Gastrocnemius medialis (tissue), 4 donors: ENCODE data around the gene C4A. TPM values are rescaled to one million over a fixed set of nuclear protein-coding genes. Genes with fewer than 3 reads are reported as not detected.
"Not testable (repeated sequence)": the region's sequence is repeated elsewhere in the genome, so short reads cannot be mapped to it uniquely, and the experiment has no call there.

Experiments used
- ATAC-seq, 2 donors: fragments of 150-250 bp; one replicate each; pipeline ENCODE4 v1.9.1; 2016
- DNase-seq, 2 donors: peaks; one replicate each; pipeline ENCODE4 v3.0.0-alpha.2; 2019
- H3K27ac ChIP-seq, 4 donors: fragments of 200-600 bp; sonication (generic); 1 replicate in 1 of 4; 2 replicates in 3 of 4; pipeline ENCODE4 v1.5.1; 2016 to 2018; ENCODE audit warnings: mild to moderate bottlenecking in 2 of 4, moderate library complexity in 1 of 4
- H3K27me3 ChIP-seq, 3 donors: fragments of 200-600 bp; sonication (generic) in 2 of 3; 1 replicate in 1 of 3; 2 replicates in 2 of 3; pipeline versions ENCODE4 v1.5.1 to v1.6.0; 2016 to 2019; ENCODE audit warnings: mild to moderate bottlenecking in 1 of 3, moderate library complexity in 1 of 3
- H3K36me3 ChIP-seq, 2 donors: fragments of 200-600 bp; sonication (generic) in 1 of 2; one replicate each; pipeline ENCODE4 v1.5.1; 2017 to 2018
- H3K4me1 ChIP-seq, 2 donors: fragments of 200-600 bp; sonication (generic) in 1 of 2; one replicate each; pipeline ENCODE4 v1.5.1; 2016 to 2017; ENCODE audit warnings: mild to moderate bottlenecking in 2 of 2
- H3K4me3 ChIP-seq, 4 donors: fragments of 200-600 bp; sonication (generic) in 3 of 4; 1 replicate in 1 of 4; 2 replicates in 3 of 4; pipeline ENCODE4 v1.5.1; 2016 to 2019; ENCODE audit warnings: mild to moderate bottlenecking in 2 of 4
- H3K9me3 ChIP-seq, 3 donors: fragments of 200-600 bp; sonication (generic) in 2 of 3; 1 replicate in 1 of 3; 2 replicates in 2 of 3; pipeline ENCODE4 v1.5.1; 2016 to 2019
- in situ Hi-C, 4 donors: fragments of 200-750 bp; cut with MboI; loops; one replicate each; pipeline versions ENCODE4 v1.15.0 to v1.8.0; 2017; ENCODE audit warnings: low sequenced_read_pairs in 4 of 4
- intact Hi-C: fragments of 100-400 bp; cut with DNase I; formaldehyde crosslinking; loops from one replicate; pipeline ENCODE4 v1.15.1; 2023; ENCODE audit warnings: low total_unique reads
- total RNA-seq, 4 donors: library from RNA; depleted of rRNA; stranded (reverse); fragments of >200 nt; gene quantifications; one replicate each; pipeline versions ENCODE4 v1.1.0 to v1.2.3, GENCODE V29; 2016

The C4A gene
- total RNA-seq, 4 donors from 2014 or later: 4.3 to 7.8 (median 6.2) TPM

DNA sequence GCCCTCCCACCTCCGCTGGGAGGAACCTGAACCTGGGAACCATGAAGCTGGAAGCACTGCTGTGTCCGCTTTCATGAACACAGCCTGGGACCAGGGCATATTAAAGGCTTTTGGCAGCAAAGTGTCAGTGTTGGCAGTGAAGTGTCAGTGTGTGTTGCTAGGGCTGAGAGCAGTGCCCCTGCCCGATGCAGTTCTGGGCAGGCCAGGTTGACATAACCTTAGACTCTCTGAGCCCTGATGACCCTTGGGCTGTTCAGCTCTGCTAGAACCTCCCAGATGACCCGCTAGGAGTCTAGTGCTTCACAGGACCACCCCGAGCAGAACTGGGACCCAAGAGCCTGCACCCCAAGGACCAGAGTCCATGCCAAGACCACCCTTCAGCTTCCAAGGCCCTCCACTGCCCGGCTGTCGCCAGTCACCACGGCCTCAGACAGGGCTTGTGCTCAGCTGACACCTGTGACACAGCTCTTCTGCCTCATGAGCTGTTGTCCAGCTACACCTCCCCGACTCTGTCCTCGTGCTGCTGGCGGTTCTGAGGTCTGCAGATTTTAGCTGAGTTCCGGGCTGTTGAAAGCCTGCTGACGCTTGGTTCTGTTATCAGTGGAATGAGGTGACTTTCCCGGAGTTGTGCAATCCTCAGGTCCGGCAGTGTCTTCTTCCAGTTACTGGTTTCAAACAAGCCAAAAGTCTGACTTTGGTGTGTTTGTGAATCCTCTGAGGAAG is 20.9 kb downstream of the C4A start:
- DNase-seq, H3K9me3 ChIP-seq, H3K27ac ChIP-seq, in situ Hi-C loops, H3K4me3 ChIP-seq, H3K27me3 ChIP-seq, intact Hi-C loops, H3K4me1 ChIP-seq, H3K36me3 ChIP-seq: not testable (repeated sequence)
- ATAC-seq: peak in 1 of 2 donors; percentile 27

GRCh38 chr6:32003301-32003700 is 21.4 kb downstream of the C4A start:
- DNase-seq, H3K27ac ChIP-seq, H3K4me1 ChIP-seq, H3K9me3 ChIP-seq, in situ Hi-C loops, ATAC-seq, H3K27me3 ChIP-seq, intact Hi-C loops, H3K4me3 ChIP-seq, H3K36me3 ChIP-seq: not testable (repeated sequence)

DNA sequence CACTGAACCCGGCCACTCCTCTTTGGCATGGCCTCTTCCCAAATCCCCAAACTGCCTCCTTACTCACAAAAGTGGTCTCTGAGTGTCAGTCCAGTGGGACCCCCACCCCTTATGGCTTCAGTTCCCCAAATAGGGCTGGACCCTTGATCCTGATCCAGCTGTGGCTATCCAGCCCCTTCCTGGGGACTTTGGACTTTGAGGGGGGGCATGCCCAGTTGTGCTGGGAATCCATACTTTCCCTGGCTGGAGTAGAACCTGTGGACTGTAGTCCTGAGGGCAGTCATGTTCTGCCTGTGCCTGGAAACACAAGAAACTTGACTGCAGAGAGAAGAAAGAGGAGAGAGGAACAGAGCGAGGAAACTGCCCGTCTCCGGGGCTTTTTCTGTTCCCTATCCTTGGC is 22.5 kb downstream of the C4A start:
- H3K27ac ChIP-seq, ATAC-seq, H3K4me1 ChIP-seq, DNase-seq, intact Hi-C loops, H3K4me3 ChIP-seq, H3K27me3 ChIP-seq, H3K36me3 ChIP-seq, H3K9me3 ChIP-seq, in situ Hi-C loops: not testable (repeated sequence)

GRCh38 chr6:32004864-32005537 is 23.1 kb downstream of the C4A start:
- H3K4me1 ChIP-seq, H3K9me3 ChIP-seq, H3K4me3 ChIP-seq, DNase-seq, H3K36me3 ChIP-seq, H3K27me3 ChIP-seq, intact Hi-C loops, H3K27ac ChIP-seq, in situ Hi-C loops, ATAC-seq: not testable (repeated sequence)

DNA sequence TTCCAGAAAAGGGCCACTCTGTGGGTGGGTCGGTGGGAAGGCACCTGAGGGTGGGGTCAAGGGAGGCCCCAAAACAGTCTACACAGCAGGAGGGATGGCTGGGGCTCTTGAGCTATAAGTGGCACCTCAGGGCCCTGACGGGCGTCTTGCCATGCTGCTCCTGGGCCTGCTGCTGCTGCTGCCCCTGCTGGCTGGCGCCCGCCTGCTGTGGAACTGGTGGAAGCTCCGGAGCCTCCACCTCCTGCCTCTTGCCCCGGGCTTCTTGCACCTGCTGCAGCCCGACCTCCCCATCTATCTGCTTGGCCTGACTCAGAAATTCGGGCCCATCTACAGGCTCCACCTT is 23.7 kb downstream of the C4A start:
- intact Hi-C loops, H3K27me3 ChIP-seq, ATAC-seq, H3K4me3 ChIP-seq, DNase-seq, in situ Hi-C loops, H3K4me1 ChIP-seq, H3K9me3 ChIP-seq, H3K36me3 ChIP-seq, H3K27ac ChIP-seq: not testable (repeated sequence)

GRCh38 chr6:32005991-32006529 is 24.2 kb downstream of the C4A start:
- H3K4me1 ChIP-seq, H3K4me3 ChIP-seq, H3K27ac ChIP-seq, DNase-seq, H3K9me3 ChIP-seq, in situ Hi-C loops, H3K27me3 ChIP-seq, ATAC-seq, H3K36me3 ChIP-seq, intact Hi-C loops: not testable (repeated sequence)

DNA sequence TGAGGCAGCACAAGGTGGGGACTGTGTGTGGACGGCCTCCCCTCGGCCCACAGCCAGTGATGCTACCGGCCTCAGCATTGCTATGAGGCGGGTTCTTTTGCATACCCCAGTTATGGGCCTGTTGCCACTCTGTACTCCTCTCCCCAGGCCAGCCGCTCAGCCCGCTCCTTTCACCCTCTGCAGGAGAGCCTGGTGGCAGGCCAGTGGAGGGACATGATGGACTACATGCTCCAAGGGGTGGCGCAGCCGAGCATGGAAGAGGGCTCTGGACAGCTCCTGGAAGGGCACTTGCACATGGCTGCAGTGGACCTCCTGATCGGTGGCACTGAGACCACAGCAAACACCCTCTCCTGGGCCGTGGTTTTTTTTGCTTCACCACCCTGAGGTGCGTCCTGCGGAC is 25.2 kb downstream of the C4A start:
- H3K36me3 ChIP-seq, H3K9me3 ChIP-seq, H3K27me3 ChIP-seq, in situ Hi-C loops, H3K27ac ChIP-seq, H3K4me1 ChIP-seq, ATAC-seq, intact Hi-C loops, DNase-seq, H3K4me3 ChIP-seq: not testable (repeated sequence)

DNA sequence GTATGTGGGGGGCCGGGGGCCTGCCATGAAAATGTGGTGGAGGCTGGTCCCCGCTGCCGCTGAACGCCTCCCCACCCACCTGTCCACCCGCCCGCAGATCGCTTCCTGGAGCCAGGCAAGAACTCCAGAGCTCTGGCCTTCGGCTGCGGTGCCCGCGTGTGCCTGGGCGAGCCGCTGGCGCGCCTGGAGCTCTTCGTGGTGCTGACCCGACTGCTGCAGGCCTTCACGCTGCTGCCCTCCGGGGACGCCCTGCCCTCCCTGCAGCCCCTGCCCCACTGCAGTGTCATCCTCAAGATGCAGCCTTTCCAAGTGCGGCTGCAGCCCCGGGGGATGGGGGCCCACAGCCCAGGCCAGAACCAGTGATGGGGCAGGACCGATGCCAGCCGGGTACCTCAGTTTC is 26.2 kb downstream of the C4A start:
- H3K4me3 ChIP-seq, in situ Hi-C loops, H3K9me3 ChIP-seq, ATAC-seq, intact Hi-C loops, DNase-seq, H3K27me3 ChIP-seq, H3K27ac ChIP-seq, H3K4me1 ChIP-seq, H3K36me3 ChIP-seq: not testable (repeated sequence)

DNA sequence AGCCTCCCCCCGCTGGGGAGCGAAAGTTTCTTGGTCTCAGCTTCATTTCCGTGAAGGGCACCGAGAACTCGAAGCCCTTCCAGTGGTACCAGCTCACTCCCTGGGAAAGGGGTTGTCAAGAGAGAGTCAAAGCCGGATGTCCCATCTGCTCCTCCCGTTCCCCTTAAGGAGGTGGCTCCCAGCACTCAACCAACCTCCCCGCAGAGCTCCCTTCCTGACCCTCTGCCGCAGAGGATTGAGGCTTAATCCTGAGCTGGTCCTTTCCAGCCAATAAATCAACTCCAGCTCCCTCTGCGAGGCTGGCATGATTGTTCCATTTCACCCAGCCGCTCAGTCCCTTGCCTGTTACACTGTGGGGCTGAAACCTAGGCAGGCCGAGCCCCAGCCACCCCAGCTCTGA is 26.8 kb downstream of the C4A start:
- H3K36me3 ChIP-seq, H3K9me3 ChIP-seq, in situ Hi-C loops, DNase-seq, ATAC-seq, intact Hi-C loops, H3K4me1 ChIP-seq, H3K4me3 ChIP-seq, H3K27me3 ChIP-seq, H3K27ac ChIP-seq: not testable (repeated sequence)

DNA sequence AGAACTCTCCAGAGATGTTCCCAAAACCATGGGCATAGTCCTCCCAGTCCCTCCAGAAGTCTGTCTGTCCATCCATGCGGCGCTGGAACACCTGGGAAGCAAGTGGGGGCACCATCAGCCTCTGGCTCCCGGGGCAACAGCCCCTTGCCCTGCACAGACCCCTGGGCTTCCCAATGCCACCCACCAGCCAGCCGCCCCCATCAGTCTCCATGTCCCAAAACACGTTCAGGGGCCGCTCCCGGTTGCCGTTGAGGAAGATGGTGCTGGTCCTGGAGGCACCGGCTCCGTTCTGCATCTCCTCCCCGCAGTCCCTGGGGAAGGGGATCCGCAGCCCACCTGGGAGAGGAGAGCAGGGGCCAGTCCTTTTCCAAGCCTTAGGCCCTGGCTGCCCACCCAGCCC is 27.7 kb downstream of the C4A start:
- H3K4me3 ChIP-seq, in situ Hi-C loops, intact Hi-C loops, H3K4me1 ChIP-seq, H3K27me3 ChIP-seq, H3K9me3 ChIP-seq, H3K27ac ChIP-seq, ATAC-seq, DNase-seq, H3K36me3 ChIP-seq: not testable (repeated sequence)

DNA sequence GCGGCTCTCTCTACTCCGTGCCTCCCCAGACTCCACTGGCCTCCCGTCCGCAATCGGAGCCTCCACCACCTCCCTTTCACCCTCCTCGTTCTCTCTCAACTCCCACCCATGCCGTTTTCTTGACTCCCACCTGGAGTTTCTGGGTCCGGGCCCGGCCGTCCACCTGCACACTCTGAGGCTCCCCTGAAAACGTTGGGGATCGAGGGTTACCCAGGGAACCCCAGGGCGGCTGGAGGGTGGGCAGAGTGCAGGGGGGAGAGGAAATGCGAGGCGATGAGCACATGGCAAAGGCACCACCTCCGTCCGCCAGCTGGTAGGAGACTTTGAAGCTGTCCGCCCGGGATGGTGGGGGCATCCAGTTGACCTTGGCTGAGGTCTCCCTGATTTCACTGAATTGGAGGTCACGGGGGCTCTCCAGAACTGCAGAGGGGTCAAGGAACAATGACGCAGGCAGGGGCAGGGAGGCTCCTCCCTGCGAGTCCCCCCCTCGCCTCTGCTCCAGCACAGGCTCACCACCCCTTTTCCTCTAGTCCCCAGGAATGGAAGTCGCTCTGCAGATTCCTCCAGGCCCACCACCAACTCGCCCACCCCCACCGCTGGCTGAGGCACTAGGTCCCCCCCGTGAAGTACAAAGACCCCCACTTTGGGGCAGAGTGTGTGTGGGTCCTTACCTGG is 29.1 kb downstream of the C4A start:
- in situ Hi-C loops, H3K9me3 ChIP-seq, intact Hi-C loops, H3K4me3 ChIP-seq, ATAC-seq, H3K27ac ChIP-seq, H3K27me3 ChIP-seq, H3K4me1 ChIP-seq, H3K36me3 ChIP-seq, DNase-seq: not testable (repeated sequence)
